ENCODE results near the gene FGG. TPM values are rescaled to one million over a fixed set of nuclear protein-coding genes. Genes with fewer than 3 reads are reported as not detected.

FGG gene
- total and polyA plus RNA-seq, 2 of the 13 experiments (the other 11 are each of a cell fraction or from before 2014, with no cell fraction given), result 1,037 to 2,423 TPM

GRCh38 chr4:154560419-154560801, 52.0 kb downstream of the FGG start (continued):
- TF ChIP-seq PAXIP1 (CRISPR knock-in tag; conservative IDR thresholded peaks at IDR 0.05), result 0 out of 2 replicates have a peak, but pooled peaks have one; percentile 29
- no peak for TF ChIP-seq ZNF83 (CRISPR knock-in tag; IDR thresholded peaks at IDR 0.05; ENCODE audit: borderline replicate concordance)
- TF ChIP-seq THRA (CRISPR knock-in tag; IDR thresholded peaks at IDR 0.05; ENCODE audit: borderline replicate concordance), result no peak
- no peak for TF ChIP-seq ZBTB14 (CRISPR knock-in tag; IDR thresholded peaks at IDR 0.05)
- peak; percentile 7; the same call in 1 of the 2 replicates for TF ChIP-seq YEATS4 (CRISPR knock-in tag; IDR thresholded peaks at IDR 0.05; ENCODE audit: borderline replicate concordance)
- no peak for TF ChIP-seq ZNF253 (CRISPR knock-in tag; IDR thresholded peaks at IDR 0.05; ENCODE audit: borderline replicate concordance)
- TF ChIP-seq ELF4 (CRISPR knock-in tag; IDR thresholded peaks at IDR 0.05; ENCODE audit: borderline replicate concordance), result no peak
- TF ChIP-seq E2F2 (CRISPR knock-in tag; IDR thresholded peaks at IDR 0.05; ENCODE audit: borderline replicate concordance), result no peak
- TF ChIP-seq MAFG (CRISPR knock-in tag; IDR thresholded peaks at IDR 0.05), result no peak
- TF ChIP-seq ZNF382 (CRISPR knock-in tag; IDR thresholded peaks at IDR 0.05; ENCODE audit: borderline replicate concordance), result no peak
- no peak for TF ChIP-seq ZNF414 (CRISPR knock-in tag; IDR thresholded peaks at IDR 0.05)
- no peak; the same call in 1 of the 2 replicates for TF ChIP-seq HHEX (CRISPR knock-in tag; IDR thresholded peaks at IDR 0.05)
- TF ChIP-seq FOSL1 (CRISPR knock-in tag; IDR thresholded peaks at IDR 0.05; ENCODE audit: borderline replicate concordance), result no peak
- TF ChIP-seq, protein P1, sequence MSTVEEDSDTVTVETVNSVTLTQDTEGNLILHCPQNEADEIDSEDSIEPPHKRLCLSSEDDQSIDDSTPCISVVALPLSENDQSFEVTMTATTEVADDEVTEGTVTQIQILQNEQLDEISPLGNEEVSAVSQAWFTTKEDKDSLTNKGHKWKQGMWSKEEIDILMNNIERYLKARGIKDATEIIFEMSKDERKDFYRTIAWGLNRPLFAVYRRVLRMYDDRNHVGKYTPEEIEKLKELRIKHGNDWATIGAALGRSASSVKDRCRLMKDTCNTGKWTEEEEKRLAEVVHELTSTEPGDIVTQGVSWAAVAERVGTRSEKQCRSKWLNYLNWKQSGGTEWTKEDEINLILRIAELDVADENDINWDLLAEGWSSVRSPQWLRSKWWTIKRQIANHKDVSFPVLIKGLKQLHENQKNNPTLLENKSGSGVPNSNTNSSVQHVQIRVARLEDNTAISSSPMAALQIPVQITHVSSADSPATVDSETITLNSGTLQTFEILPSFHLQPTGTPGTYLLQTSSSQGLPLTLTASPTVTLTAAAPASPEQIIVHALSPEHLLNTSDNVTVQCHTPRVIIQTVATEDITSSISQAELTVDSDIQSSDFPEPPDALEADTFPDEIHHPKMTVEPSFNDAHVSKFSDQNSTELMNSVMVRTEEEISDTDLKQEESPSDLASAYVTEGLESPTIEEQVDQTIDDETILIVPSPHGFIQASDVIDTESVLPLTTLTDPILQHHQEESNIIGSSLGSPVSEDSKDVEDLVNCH (CRISPR knock-in tag; IDR thresholded peaks at IDR 0.05), result no peak
- no peak for TF ChIP-seq ZNF552 (CRISPR knock-in tag; IDR thresholded peaks at IDR 0.05; ENCODE audit: borderline replicate concordance)
- TF ChIP-seq FOXO1 (CRISPR knock-in tag; IDR thresholded peaks at IDR 0.05), result no peak
- no peak for TF ChIP-seq ZFP62 (CRISPR knock-in tag; IDR thresholded peaks at IDR 0.05)
- no peak for TF ChIP-seq ZNF790 (CRISPR knock-in tag; IDR thresholded peaks at IDR 0.05; ENCODE audit: borderline replicate concordance)
- TF ChIP-seq ZSCAN31 (CRISPR knock-in tag; IDR thresholded peaks at IDR 0.05; ENCODE audit: low read depth), result no peak
- no peak for TF ChIP-seq HNRNPUL1 (IDR thresholded peaks at IDR 0.05; ENCODE audit: low read depth, low read length)

All from HepG2 (cell line).